Fibroblast of the aortic adventitia (primary cell): ENCODE data around the gene HNRNPA2B1. TPM values are rescaled to one million over a fixed set of nuclear protein-coding genes. Genes with fewer than 3 reads are reported as not detected.
"Not testable (repeated sequence)": the region's sequence is repeated elsewhere in the genome, so short reads cannot be mapped to it uniquely, and the experiment has no call there.

Experiments used
- DNase-seq: peaks from one replicate; pipeline ENCODE4 v3.0.0-alpha.2; 2010; ENCODE audit warnings: low read depth
- H3K4me3 ChIP-seq: 2 replicates; pipeline ENCODE4 v1.5.1; 2011; ENCODE audit warnings: low read depth, mild to moderate bottlenecking, control low read depth, low read length, moderate library complexity
- CTCF ChIP-seq: IDR thresholded peaks from 2 replicates; pipeline ENCODE4 v1.5.1; 2011; ENCODE audit warnings: mild to moderate bottlenecking, low read length, control low read depth, inconsistent platforms; ENCODE audit not compliant: insufficient read depth
- total RNA-seq: library from RNA; depleted of rRNA; stranded (reverse); fragments of >200 nt; gene quantifications from 2 replicates; pipeline ENCODE4 v1.2.3, GENCODE V29; 2012; ENCODE audit warnings: low replicate concordance

HNRNPA2B1 gene
- total RNA-seq, 1 donor = 141 TPM

GRCh38 chr7:26179422-26179821, 21.1 kb downstream of the HNRNPA2B1 start:
- no peak for DNase-seq
- no peak for TF ChIP-seq CTCF
- H3K4me3 ChIP-seq = no peak overlapping the region

GRCh38 chr7:26178272-26178960, 22.1 kb downstream of the HNRNPA2B1 start:
- no peak overlapping the region for H3K4me3 ChIP-seq
- no peak for TF ChIP-seq CTCF
- DNase-seq = no peak

GRCh38 chr7:26177269-26177668, 23.3 kb downstream of the HNRNPA2B1 start:
- H3K4me3 ChIP-seq, DNase-seq: not testable (repeated sequence)

- DNase-seq, H3K4me3 ChIP-seq: not testable (repeated sequence)
Measured at GRCh38 chr7:26176696-26177095, 23.9 kb downstream of the HNRNPA2B1 start.

GRCh38 chr7:26175903-26176302, 24.6 kb downstream of the HNRNPA2B1 start:
- not testable (repeated sequence) for H3K4me3 ChIP-seq, DNase-seq

- no peak for DNase-seq
- TF ChIP-seq CTCF = no peak
- no peak overlapping the region for H3K4me3 ChIP-seq
Measured at GRCh38 chr7:26172048-26172447, 28.5 kb downstream of the HNRNPA2B1 start.

GRCh38 chr7:26171601-26172000, 28.9 kb downstream of the HNRNPA2B1 start:
- no peak overlapping the region for H3K4me3 ChIP-seq
- DNase-seq = no peak
- TF ChIP-seq CTCF = no peak

GRCh38 chr7:26170663-26171062, 29.9 kb downstream of the HNRNPA2B1 start:
- no peak overlapping the region for H3K4me3 ChIP-seq
- no peak for TF ChIP-seq CTCF
- no peak for DNase-seq
